Measurements from ENCODE around the gene GDF10. TPM values are rescaled to one million over a fixed set of nuclear protein-coding genes. Genes with fewer than 3 reads are reported as not detected.

GDF10 gene
- total RNA-seq, 2 experiments from 2014 or later = 1.4 to 1.5 TPM

DNA sequence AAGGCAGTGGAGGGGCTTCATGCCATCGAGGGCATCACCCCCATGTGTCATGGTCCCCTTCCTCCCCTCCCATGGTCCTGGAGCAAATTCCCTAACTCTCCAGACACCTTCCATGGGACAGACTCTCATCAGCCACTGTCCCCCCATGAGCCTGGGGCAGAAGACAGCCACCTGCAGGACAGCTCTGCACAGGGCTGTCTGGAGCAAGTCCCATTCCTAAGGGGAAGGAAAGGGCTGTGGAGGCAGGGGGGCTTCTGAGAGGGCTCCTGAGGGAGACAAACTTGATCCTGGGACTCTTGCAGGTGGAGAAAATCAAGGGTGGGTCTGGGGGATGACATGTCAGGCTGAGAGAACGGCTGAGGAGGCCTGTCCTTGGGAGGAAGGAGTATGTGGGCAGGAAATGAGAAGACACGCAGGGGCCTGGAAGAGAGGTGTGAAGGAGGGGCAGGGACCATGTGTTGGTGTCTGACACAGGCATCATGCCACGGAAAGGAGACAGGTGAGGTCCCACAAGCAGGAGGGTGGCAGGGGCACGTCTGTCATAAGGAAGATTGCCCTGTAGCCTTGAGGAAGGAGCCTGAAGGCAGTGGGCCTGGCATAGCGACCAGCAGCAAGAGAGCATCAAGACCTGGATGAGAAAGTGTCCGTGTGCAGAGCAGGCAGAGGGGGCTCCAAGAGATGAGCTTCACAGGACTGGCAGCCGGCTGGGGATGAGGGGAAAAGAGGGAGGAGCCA lies 14.4 kb upstream of the GDF10 start:
- H3K27ac Mint-ChIP-seq = no peak overlapping the region
- ChIA-PET POLR2A (interaction anchor here (1.1 to 1.3 kb wide), 2 partner anchors 9 to 10 kb away, joined by 3 to 5 read pairs; no protein-coding TSS in a partner anchor), CTCF (interaction anchor here (0.9 to 2.2 kb wide), 2 partner anchors 14 to 238 kb away, joined by 4 to 8 read pairs; partner anchors contain the start of gene GDF10)
- H3K4me3 Mint-ChIP-seq = no peak overlapping the region
- H3K27me3 Mint-ChIP-seq = no peaks in the 10 kb centered on the region
- no peaks in the 10 kb centered on the region for H3K36me3 Mint-ChIP-seq (ENCODE audit: low read depth)
- H3K4me1 Mint-ChIP-seq (ENCODE audit: low read depth) = peaks cover 28% of the 10 kb centered on the region
- no peaks in the 10 kb centered on the region for H3K9me3 Mint-ChIP-seq
- TF ChIP-seq, protein P1, sequence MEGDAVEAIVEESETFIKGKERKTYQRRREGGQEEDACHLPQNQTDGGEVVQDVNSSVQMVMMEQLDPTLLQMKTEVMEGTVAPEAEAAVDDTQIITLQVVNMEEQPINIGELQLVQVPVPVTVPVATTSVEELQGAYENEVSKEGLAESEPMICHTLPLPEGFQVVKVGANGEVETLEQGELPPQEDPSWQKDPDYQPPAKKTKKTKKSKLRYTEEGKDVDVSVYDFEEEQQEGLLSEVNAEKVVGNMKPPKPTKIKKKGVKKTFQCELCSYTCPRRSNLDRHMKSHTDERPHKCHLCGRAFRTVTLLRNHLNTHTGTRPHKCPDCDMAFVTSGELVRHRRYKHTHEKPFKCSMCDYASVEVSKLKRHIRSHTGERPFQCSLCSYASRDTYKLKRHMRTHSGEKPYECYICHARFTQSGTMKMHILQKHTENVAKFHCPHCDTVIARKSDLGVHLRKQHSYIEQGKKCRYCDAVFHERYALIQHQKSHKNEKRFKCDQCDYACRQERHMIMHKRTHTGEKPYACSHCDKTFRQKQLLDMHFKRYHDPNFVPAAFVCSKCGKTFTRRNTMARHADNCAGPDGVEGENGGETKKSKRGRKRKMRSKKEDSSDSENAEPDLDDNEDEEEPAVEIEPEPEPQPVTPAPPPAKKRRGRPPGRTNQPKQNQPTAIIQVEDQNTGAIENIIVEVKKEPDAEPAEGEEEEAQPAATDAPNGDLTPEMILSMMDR (IDR thresholded peaks at IDR 0.05) = no peak
- ATAC-seq = peak; percentile 39
- DNase-seq = no peak
- intact Hi-C loops (cut with micrococcal nuclease) = no loop called here

GRCh38 chr10:47286116-47286505 lies 13.9 kb upstream of the GDF10 start:
- no peak for DNase-seq
- H3K4me1 Mint-ChIP-seq (ENCODE audit: low read depth) = peaks cover 28% of the 10 kb centered on the region
- H3K9me3 Mint-ChIP-seq = no peaks in the 10 kb centered on the region
- H3K36me3 Mint-ChIP-seq (ENCODE audit: low read depth) = no peaks in the 10 kb centered on the region
- H3K4me3 Mint-ChIP-seq = no peak overlapping the region
- no peaks in the 10 kb centered on the region for H3K27me3 Mint-ChIP-seq
- CTCF ChIA-PET = interaction anchor here (0.9 to 2.2 kb wide), 2 partner anchors 13 to 238 kb away, joined by 4 to 8 read pairs; partner anchors contain the start of gene GDF10
- ATAC-seq = no peak
- POLR2A ChIA-PET = interaction anchor here (1.1 to 1.3 kb wide), 2 partner anchors 9 to 10 kb away, joined by 3 to 5 read pairs; no protein-coding TSS in a partner anchor
- H3K27ac Mint-ChIP-seq = no peak overlapping the region
- TF ChIP-seq, protein P1 (IDR thresholded peaks at IDR 0.05) = no peak
- intact Hi-C loops (cut with micrococcal nuclease) = no loop called here

DNA sequence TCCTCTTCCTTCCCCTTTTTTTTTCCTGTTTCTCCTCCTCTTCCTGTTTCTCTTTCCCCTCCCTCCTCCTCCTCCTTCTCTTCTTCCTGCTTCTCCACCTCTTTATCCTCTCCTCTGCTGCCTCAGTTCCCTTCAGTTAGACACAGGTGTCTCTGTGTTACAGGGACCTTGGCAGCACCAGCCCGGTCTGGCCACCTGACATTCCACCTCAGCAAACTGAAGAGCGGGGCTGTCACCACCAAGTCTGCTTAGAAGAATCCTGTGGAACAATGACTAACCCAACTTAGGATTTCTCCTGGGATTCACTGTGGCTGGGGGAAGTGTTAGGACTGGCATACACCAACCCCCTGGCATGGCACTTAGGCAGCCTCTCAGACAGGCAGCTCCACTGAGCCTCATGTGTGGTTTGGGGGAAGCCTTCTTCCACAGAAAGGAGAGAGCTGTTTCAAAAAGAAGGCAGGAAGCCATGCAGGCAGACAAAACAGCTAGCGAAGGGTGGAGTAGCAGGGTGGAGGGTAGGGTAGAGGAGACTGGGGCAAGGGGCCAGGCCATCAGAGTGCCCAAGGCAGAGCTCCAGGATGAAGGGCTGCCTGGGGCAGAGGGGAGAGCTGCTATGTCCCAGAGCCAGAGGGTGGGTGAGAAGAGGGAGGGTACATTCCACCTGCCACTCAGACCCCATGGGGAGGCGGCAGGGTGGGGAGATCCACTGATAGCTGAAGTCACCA lies 13.2 kb upstream of the GDF10 start:
- intact Hi-C loops (cut with micrococcal nuclease) = no loop called here
- POLR2A ChIA-PET = interaction anchor here (1.1 to 1.3 kb wide), 2 partner anchors 9 to 10 kb away, joined by 3 to 5 read pairs; no protein-coding TSS in a partner anchor

DNA sequence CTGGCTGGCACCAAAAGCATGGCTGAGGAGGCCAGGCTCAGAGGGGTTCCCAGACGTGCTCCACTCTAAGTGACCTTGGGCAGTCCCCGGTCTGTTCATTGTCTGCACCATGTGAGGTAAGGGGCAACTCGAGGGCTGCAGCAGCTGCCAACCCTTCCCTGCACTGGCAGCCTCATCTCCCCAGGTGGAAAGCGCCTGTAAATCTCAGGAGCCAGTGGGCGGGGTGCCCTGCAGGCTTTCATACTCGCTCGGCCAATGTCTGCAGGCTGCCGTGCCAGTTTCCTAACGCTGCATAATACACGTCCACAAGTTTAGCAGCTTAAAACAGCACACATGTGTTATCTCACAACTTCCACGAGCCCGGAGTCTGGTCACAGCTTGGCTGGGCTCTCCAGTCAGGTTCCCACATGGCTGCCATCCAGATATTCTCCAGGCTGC lies 12.6 kb upstream of the GDF10 start:
- ATAC-seq (no peak), DNase-seq (no peak)
- CTCF ChIA-PET = interaction anchor here (1.1 to 2.2 kb wide), 3 partner anchors 9 to 240 kb away, joined by 3 to 8 read pairs (median 3); no protein-coding TSS in a partner anchor
- Mint-ChIP-seq H3K4me1 (ENCODE audit: low read depth) (peaks cover 25% of the 10 kb centered on the region), H3K9me3 (no peaks in the 10 kb centered on the region), H3K36me3 (ENCODE audit: low read depth) (no peaks in the 10 kb centered on the region), H3K27ac (no peak overlapping the region), H3K4me3 (no peak overlapping the region), H3K27me3 (no peaks in the 10 kb centered on the region)
- TF ChIP-seq, protein P1 (IDR thresholded peaks at IDR 0.05) = no peak
- intact Hi-C loops (cut with micrococcal nuclease) = no loop called here
- POLR2A ChIA-PET = no interaction called here

More for the DNA sequence above, 13.2 kb upstream of the GDF10 start:
- no peaks in the 10 kb centered on the region for H3K36me3 Mint-ChIP-seq (ENCODE audit: low read depth)
- TF ChIP-seq, protein P1 (IDR thresholded peaks at IDR 0.05) = no peak
- DNase-seq (no peak), ATAC-seq (peak; percentile 13)
- peak overlapping the region; percentile 28 for H3K27ac Mint-ChIP-seq
- CTCF ChIA-PET = interaction anchor here (1.3 to 2.2 kb wide), 2 partner anchors 25 to 239 kb away, joined by 3 to 8 read pairs; no protein-coding TSS in a partner anchor
- H3K4me3 Mint-ChIP-seq = no peak overlapping the region
- no peaks in the 10 kb centered on the region for H3K27me3 Mint-ChIP-seq
- peaks cover 28% of the 10 kb centered on the region for H3K4me1 Mint-ChIP-seq (ENCODE audit: low read depth)
- H3K9me3 Mint-ChIP-seq = no peaks in the 10 kb centered on the region
